H9 (cell line): ENCODE measurements around the gene SURF2. TPM values are rescaled to one million over a fixed set of nuclear protein-coding genes. Genes with fewer than 3 reads are reported as not detected.

ENCODE experiments used
- DNase-seq: peaks from one replicate; pipeline ENCODE4 v3.0.0-alpha.2; 2017
- H2AFZ ChIP-seq: one replicate; pipeline ENCODE4 v1.6.1; 2013; ENCODE audit warnings: mild to moderate bottlenecking, low read length, control low read depth, moderate library complexity
- H2AK5ac ChIP-seq: 2 replicates; pipeline ENCODE4 v1.6.1; 2013; ENCODE audit warnings: low read length, control low read depth, mixed read lengths; ENCODE audit not compliant: insufficient read length
- H2BK120ac ChIP-seq: one replicate; pipeline ENCODE4 v1.6.1; 2013; ENCODE audit warnings: low read depth, mild to moderate bottlenecking, low read length, control low read depth, inconsistent platforms; ENCODE audit not compliant: poor library complexity, severe bottlenecking
- H2BK12ac ChIP-seq: 2 replicates; pipeline ENCODE4 v1.6.1; 2013; ENCODE audit warnings: low read length, control low read depth, mixed read lengths, low read depth; ENCODE audit not compliant: insufficient read length
- H2BK15ac ChIP-seq: 2 replicates; pipeline ENCODE4 v1.6.1; 2013; ENCODE audit warnings: low read depth, low read length, control low read depth
- H2BK20ac ChIP-seq: one replicate; pipeline ENCODE4 v1.6.1; 2013; ENCODE audit warnings: low read depth, mild to moderate bottlenecking, low read length, control low read depth, inconsistent platforms; ENCODE audit not compliant: poor library complexity, severe bottlenecking
- H2BK5ac ChIP-seq: 2 replicates; pipeline ENCODE4 v1.6.1; 2013; ENCODE audit warnings: low read length, control low read depth, mixed read lengths; ENCODE audit not compliant: insufficient read length
- H3K14ac ChIP-seq: 2 replicates; pipeline ENCODE4 v1.6.1; 2013; ENCODE audit warnings: low read length, control low read depth; ENCODE audit not compliant: insufficient read depth
- H3K18ac ChIP-seq: 2 replicates; pipeline ENCODE4 v1.6.1; 2013; ENCODE audit warnings: low read depth, mild to moderate bottlenecking, mixed read lengths, low read length, control low read depth; ENCODE audit not compliant: insufficient read length
- H3K23ac ChIP-seq: 2 replicates; pipeline ENCODE4 v1.6.1; 2013; ENCODE audit warnings: low read length, control low read depth, mixed read lengths, low read depth; ENCODE audit not compliant: insufficient read length
- H3K23me2 ChIP-seq: 2 replicates; pipeline ENCODE4 v1.6.1; 2013; ENCODE audit warnings: low read depth, mild to moderate bottlenecking, mixed read lengths, low read length, control low read depth; ENCODE audit not compliant: insufficient read length, poor library complexity, severe bottlenecking
- H3K27ac ChIP-seq: 2 replicates; pipeline ENCODE4 v1.5.1; 2013; ENCODE audit warnings: low read length, control low read depth, mixed read lengths, low read depth; ENCODE audit not compliant: insufficient read length
- H3K27me3 ChIP-seq: 2 replicates; pipeline ENCODE4 v1.6.1; 2013; ENCODE audit warnings: low read length, control low read depth, inconsistent platforms; ENCODE audit not compliant: insufficient read depth
- H3K4ac ChIP-seq: 2 replicates; pipeline ENCODE4 v1.6.1; 2013; ENCODE audit warnings: low read depth, mild to moderate bottlenecking, control low read depth, inconsistent platforms, low read length, moderate library complexity
- H3K4me1 ChIP-seq: 2 replicates; pipeline ENCODE4 v1.6.1; 2013; ENCODE audit warnings: low read length, control low read depth, inconsistent platforms; ENCODE audit not compliant: insufficient read depth
- H3K4me2 ChIP-seq: 2 replicates; pipeline ENCODE4 v1.6.1; 2013; ENCODE audit warnings: low read length, control low read depth, mixed read lengths; ENCODE audit not compliant: insufficient read length, insufficient read depth
- H3K56ac ChIP-seq: 2 replicates; pipeline ENCODE4 v1.6.1; 2013; ENCODE audit warnings: low read depth, mild to moderate bottlenecking, mixed read lengths, low read length, control low read depth; ENCODE audit not compliant: insufficient read length
- H3K79me1 ChIP-seq: 2 replicates; pipeline ENCODE4 v1.6.1; 2013; ENCODE audit warnings: low read depth, mild to moderate bottlenecking, moderate library complexity, low read length, control low read depth, inconsistent platforms; ENCODE audit not compliant: insufficient read depth, poor library complexity, severe bottlenecking
- H3K79me2 ChIP-seq: 2 replicates; pipeline ENCODE4 v1.6.1; 2013; ENCODE audit warnings: low read length, control low read depth, inconsistent platforms; ENCODE audit not compliant: insufficient read depth
- H3K9ac ChIP-seq: 2 replicates; pipeline ENCODE4 v1.6.1; 2013; ENCODE audit warnings: low read length, control low read depth, mixed read lengths; ENCODE audit not compliant: insufficient read length; ENCODE audit errors: extremely low read depth
- H3K9me3 ChIP-seq: one replicate; pipeline ENCODE4 v1.6.1; 2013; ENCODE audit warnings: low read depth, low read length, inconsistent platforms; ENCODE audit not compliant: control insufficient read depth
- H3T11ph ChIP-seq: one replicate; pipeline ENCODE4 v1.6.1; 2013; ENCODE audit warnings: mild to moderate bottlenecking, low read length, control low read depth, inconsistent platforms
- H4K20me1 ChIP-seq: one replicate; pipeline ENCODE4 v1.6.1; 2013; ENCODE audit not compliant: control insufficient read depth, insufficient read length, insufficient read depth
- H4K5ac ChIP-seq: 2 replicates; pipeline ENCODE4 v1.6.1; 2013; ENCODE audit warnings: low read depth, mild to moderate bottlenecking, mixed read lengths, low read length, control low read depth; ENCODE audit not compliant: insufficient read length
- H4K8ac ChIP-seq: replicated peaks from 2 replicates; pipeline ENCODE4 v1.6.1; 2013; ENCODE audit warnings: low read length, control low read depth, mixed read lengths, low read depth; ENCODE audit not compliant: insufficient read length
- H4K91ac ChIP-seq: 2 replicates; pipeline ENCODE4 v1.6.1; 2013; ENCODE audit warnings: low read depth, mild to moderate bottlenecking, moderate library complexity, mixed read lengths, low read length, control low read depth; ENCODE audit not compliant: insufficient read length
- H3K27ac Mint-ChIP-seq, 3 experiments: 2 replicates in 2 of 3; 3 replicates in 1 of 3; pipeline ENCODE4 v1.8.0; 2020 to 2021; ENCODE audit warnings: mixed read lengths in 3 of 3, mild to moderate bottlenecking in 1 of 3, moderate library complexity in 1 of 3
- H3K27me3 Mint-ChIP-seq: 2 replicates; pipeline ENCODE4 v1.8.0; 2021; ENCODE audit warnings: low read depth, mild to moderate bottlenecking, moderate library complexity, mixed read lengths
- H3K36me3 Mint-ChIP-seq, 3 experiments: 2 replicates in 2 of 3; 3 replicates in 1 of 3; pipeline ENCODE4 v1.8.0; 2020 to 2021; ENCODE audit warnings: low read depth in 3 of 3, mixed read lengths in 3 of 3; ENCODE audit not compliant: insufficient read depth in 1 of 3
- H3K4me1 Mint-ChIP-seq, 2 experiments: 2 replicates each; pipeline ENCODE4 v1.8.0; 2020; ENCODE audit warnings: mixed read lengths in 2 of 2
- H3K4me3 Mint-ChIP-seq, 2 experiments: 2 replicates in 1 of 2; 3 replicates in 1 of 2; pipeline ENCODE4 v1.8.0; 2020 to 2021; ENCODE audit warnings: mild to moderate bottlenecking in 2 of 2, mixed read lengths in 2 of 2, moderate library complexity in 1 of 2
- H3K9me3 Mint-ChIP-seq, 2 experiments: 2 replicates in 1 of 2; 3 replicates in 1 of 2; pipeline ENCODE4 v1.8.0; 2020; ENCODE audit warnings: mild to moderate bottlenecking in 2 of 2, mixed read lengths in 2 of 2, moderate library complexity in 1 of 2
- WGBS: extraction: QIAGEN DNeasy Blood & Tissue Kit; methylation state at CpG from one replicate; pipeline ENCODE4 v1.1.7; 2013; ENCODE audit warnings: missing lambda C conversion rate, low lambda C conversion rate, mixed read lengths; ENCODE audit not compliant: insufficient read length; ENCODE audit errors: extremely low coverage; 5-methylcytosine and 5-hydroxymethylcytosine counted together
- total RNA-seq: library from RNA; stranded (reverse); gene quantifications from 2 replicates; pipeline ENCODE4 v1.2.1, GENCODE V29; 2021
- TF ChIP-seq, protein P1 (sequence below): fragments of 200-600 bp; sonication (generic); conservative IDR thresholded peaks from 3 replicates; pipeline ENCODE4 v1.8.0; 2021; ENCODE audit warnings: antibody characterized with exemption, mild to moderate bottlenecking

SURF2 gene
- total RNA-seq, 1 experiment from 2014 or later, result 44.4 TPM

DNA sequence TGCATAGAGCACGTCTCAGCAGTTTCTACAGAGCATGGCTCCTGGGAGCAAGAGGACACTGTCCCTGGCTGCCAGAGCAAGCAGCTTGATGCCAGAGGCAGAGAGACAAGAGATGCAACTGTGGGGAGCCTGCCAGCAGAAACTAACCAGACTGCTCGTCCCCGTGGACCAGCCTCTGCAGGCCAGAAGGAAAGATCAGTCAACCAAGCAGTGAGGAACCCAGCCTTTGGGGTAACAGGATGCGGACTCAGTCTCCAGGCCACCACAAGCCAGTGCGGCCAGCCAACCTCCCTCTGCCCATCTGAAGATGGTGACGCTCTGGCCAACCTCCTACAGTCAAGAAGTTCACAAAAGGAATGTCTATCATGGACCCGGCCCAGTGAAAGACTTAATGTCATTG, 15.8 kb downstream of the SURF2 start:
- Histone ChIP-seq H2BK20ac (no peak overlapping the region), H3K14ac (no peak overlapping the region), H3K9me3 (no peaks in the 10 kb centered on the region), H3K9ac (no peak overlapping the region), H3K56ac (no peak overlapping the region), H3K27ac (no peak overlapping the region), H3K27me3 (no peaks in the 10 kb centered on the region), H3K79me2 (peaks cover 62% of the 10 kb centered on the region; the same call in 1 of the 2 replicates), H2BK120ac (no peak overlapping the region), H3K4me1 (no peaks in the 10 kb centered on the region), H2BK12ac (no peak overlapping the region), H2BK15ac (no peak overlapping the region), H4K5ac (no peak overlapping the region), H2BK5ac (no peak overlapping the region), H2AK5ac (no peak overlapping the region), H3K23me2 (peaks cover 6% of the 10 kb centered on the region), H3K79me1 (peaks cover 30% of the 10 kb centered on the region), H4K8ac (no peak overlapping the region), H4K20me1 (no peaks in the 10 kb centered on the region), H3K23ac (no peak overlapping the region), H2AFZ (no peak overlapping the region), H3T11ph (no peak overlapping the region), H3K18ac (no peak overlapping the region), H3K4ac (no peak overlapping the region), H3K4me2 (no peak overlapping the region), H4K91ac (no peak overlapping the region)
- TF ChIP-seq, protein P1, sequence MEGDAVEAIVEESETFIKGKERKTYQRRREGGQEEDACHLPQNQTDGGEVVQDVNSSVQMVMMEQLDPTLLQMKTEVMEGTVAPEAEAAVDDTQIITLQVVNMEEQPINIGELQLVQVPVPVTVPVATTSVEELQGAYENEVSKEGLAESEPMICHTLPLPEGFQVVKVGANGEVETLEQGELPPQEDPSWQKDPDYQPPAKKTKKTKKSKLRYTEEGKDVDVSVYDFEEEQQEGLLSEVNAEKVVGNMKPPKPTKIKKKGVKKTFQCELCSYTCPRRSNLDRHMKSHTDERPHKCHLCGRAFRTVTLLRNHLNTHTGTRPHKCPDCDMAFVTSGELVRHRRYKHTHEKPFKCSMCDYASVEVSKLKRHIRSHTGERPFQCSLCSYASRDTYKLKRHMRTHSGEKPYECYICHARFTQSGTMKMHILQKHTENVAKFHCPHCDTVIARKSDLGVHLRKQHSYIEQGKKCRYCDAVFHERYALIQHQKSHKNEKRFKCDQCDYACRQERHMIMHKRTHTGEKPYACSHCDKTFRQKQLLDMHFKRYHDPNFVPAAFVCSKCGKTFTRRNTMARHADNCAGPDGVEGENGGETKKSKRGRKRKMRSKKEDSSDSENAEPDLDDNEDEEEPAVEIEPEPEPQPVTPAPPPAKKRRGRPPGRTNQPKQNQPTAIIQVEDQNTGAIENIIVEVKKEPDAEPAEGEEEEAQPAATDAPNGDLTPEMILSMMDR, result no peak
- DNase-seq, result no peak
- Mint-ChIP-seq H3K4me3 (no peak overlapping the region), H3K36me3 (peaks cover 19 to 59% (median 42%) of the 10 kb centered on the region in 3 experiments; a peak in 6 of 7 replicates), H3K4me1 (peaks cover 11 to 13% of the 10 kb centered on the region in 2 experiments), H3K27ac (no peak overlapping the region), H3K9me3 (peaks cover under 1% of the 10 kb centered on the region in 2 experiments; a peak in 2 of 5 replicates), H3K27me3 (peaks cover 6% of the 10 kb centered on the region)
- no CpG with 5 or more reads among the region's 7 CpGs for WGBS
